ENCODE measurements around the gene COQ8A.

The COQ8A gene

DNA sequence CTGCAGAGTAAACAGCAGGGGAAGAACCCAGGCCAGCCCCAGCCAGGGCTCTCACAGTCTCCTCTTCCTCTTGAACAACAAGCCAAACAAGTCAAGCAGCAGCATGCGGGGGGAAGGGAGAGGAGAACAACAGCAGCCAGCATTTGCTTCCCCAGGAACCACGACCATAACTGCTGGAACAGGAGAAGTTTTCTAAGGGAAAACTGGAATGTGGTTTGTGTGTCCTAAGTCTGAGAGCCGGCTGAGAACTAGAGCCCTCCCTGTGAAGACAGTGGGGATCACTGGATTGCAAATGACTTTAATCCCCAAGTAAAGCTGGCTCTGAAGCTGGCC is 48.2 kb downstream of the COQ8A start:
- H3K4me3 ChIP-seq (ENCODE audit: low read depth, low read length), result no peak overlapping the region
- TF ChIP-seq, protein P1, sequence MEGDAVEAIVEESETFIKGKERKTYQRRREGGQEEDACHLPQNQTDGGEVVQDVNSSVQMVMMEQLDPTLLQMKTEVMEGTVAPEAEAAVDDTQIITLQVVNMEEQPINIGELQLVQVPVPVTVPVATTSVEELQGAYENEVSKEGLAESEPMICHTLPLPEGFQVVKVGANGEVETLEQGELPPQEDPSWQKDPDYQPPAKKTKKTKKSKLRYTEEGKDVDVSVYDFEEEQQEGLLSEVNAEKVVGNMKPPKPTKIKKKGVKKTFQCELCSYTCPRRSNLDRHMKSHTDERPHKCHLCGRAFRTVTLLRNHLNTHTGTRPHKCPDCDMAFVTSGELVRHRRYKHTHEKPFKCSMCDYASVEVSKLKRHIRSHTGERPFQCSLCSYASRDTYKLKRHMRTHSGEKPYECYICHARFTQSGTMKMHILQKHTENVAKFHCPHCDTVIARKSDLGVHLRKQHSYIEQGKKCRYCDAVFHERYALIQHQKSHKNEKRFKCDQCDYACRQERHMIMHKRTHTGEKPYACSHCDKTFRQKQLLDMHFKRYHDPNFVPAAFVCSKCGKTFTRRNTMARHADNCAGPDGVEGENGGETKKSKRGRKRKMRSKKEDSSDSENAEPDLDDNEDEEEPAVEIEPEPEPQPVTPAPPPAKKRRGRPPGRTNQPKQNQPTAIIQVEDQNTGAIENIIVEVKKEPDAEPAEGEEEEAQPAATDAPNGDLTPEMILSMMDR (IDR thresholded peaks at IDR 0.05; ENCODE audit: borderline replicate concordance, insufficient read depth, low read depth, low read length), result no peak

DNA sequence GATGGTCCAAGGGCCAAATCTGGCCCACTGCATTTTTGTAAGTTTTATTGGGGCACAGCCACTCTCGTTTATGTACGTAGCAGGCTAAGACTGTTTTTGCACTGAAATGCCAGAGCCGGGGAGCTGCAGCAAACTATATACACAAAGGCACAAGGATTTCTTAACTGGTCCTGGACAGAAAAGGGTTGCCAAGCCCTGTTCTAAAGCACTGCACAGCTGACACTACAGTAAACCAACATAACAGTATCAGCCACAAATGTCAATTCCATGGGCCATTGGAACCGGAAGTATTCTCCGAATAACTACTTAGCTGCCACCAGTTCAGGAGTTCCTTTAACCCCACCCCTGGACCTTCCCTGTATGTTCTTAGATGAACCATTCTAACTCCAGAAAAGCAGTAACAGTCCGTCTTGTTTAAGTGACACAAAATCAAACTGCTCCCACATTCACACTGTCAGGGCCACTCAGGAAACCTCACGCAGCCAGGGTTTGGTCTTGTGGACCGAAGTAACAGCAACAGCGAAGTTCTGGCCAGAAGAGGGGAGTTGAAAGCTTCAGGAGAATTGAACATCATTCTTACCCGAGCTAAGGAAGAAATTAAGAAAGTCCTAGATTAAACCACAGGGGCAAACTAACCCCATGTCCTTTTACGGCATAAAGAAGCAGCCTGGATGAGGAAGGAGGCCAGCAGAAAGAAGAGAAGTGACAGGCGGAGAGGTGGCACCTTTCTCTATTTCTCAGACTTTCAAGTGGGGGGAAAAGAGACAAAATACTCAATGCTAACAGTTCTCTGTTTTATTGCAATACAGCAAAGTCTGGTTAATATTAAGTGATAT is 49.2 kb downstream of the COQ8A start:
- TF ChIP-seq, protein P1 (IDR thresholded peaks at IDR 0.05; ENCODE audit: borderline replicate concordance, insufficient read depth, low read depth, low read length), result no peak
- no peak overlapping the region for H3K4me3 ChIP-seq (ENCODE audit: low read depth, low read length)

DNA sequence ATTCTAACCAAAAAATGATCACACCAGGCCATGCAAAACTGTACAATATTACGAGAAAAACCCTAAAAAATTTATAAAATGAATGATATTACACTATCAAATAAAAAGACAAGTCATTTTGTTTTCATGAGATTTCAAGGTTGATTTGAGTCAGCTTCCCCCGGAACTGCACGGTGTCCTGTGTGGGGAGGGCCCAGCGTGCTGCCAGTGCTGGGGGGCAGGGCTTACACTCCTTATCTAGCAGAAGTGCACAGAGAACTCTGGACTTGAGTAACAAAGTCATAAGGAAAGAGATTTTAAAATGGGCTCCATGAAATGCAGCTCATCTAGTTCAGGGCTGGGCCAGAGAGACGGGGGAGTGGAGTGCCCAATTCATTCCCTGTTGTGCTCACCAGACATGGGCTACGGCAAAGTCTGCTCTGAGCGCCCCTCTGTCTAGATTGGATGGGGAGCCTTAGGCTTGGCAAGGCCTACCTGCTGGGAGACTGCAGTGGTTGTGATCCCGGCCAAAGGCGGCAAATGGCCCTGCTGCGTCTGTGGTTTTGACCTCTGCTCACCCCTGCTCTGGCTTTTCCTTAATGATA is 50.1 kb downstream of the COQ8A start:
- TF ChIP-seq, protein P1 (IDR thresholded peaks at IDR 0.05; ENCODE audit: borderline replicate concordance, insufficient read depth, low read depth, low read length), result no peak
- H3K4me3 ChIP-seq (ENCODE audit: low read depth, low read length), result no peak overlapping the region

DNA sequence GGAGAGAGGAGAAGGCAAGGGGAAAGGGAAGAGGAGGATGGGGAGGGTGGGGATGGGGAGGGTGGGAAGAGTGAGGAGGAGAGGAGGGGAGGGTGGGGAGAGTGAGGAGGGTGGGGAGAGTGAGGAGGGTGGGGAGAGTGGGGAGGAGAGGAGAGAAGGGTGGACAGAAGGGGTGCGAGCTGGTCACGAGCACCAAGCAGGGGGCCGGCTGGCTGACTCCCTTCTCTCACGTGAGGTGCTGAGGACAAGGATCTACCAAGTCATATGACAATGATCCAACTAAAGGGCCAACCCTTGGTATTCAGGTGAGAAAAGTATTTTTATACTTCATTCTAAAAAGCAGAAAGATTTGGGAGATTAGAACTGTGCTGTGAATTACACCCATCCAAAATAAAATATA is 51.8 kb downstream of the COQ8A start:
- TF ChIP-seq, protein P1 (IDR thresholded peaks at IDR 0.05; ENCODE audit: borderline replicate concordance, insufficient read depth, low read depth, low read length), result no peak
- H3K4me3 ChIP-seq (ENCODE audit: low read depth, low read length), result no peak overlapping the region

DNA sequence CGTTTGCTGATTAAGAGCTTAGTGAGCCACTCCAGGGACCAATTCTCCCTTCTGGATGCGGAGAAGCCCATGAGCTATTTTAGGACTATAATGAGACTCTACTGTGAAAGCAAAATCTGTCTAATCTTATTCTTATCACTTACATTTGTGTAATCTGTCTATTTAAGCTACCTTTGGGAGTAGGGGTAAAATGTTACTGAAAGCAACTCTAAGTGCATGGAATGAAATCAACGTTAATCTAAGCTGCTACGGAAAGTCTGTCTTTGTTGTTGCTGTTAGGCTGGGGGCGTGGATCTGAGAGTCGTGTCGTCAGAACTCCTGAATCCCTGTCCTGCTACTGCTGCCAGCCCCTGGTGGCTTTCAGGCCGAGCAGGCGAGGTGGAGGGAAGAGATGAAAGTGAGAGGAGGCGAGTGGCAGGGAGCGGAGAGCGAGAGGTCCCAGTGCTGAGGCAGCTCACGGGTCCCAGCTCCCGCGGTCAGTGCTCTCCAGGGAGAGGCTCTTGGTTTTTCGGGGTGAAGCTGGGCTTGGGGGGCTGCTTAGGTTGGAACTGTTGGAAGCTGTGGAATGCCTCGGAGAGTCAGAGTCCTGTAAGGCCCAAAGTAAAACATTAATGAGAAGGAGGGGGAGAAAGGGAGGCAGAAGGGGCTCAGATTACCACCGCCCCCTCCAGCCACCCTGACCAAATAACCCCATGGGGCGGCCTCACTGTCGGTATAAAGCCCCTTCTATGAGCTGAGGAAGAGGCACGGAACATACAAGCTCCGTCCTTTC is 53.9 kb downstream of the COQ8A start:
- TF ChIP-seq, protein P1 (IDR thresholded peaks at IDR 0.05; ENCODE audit: borderline replicate concordance, insufficient read depth, low read depth, low read length), result no peak
- H3K4me3 ChIP-seq (ENCODE audit: low read depth, low read length), result no peak overlapping the region

DNA sequence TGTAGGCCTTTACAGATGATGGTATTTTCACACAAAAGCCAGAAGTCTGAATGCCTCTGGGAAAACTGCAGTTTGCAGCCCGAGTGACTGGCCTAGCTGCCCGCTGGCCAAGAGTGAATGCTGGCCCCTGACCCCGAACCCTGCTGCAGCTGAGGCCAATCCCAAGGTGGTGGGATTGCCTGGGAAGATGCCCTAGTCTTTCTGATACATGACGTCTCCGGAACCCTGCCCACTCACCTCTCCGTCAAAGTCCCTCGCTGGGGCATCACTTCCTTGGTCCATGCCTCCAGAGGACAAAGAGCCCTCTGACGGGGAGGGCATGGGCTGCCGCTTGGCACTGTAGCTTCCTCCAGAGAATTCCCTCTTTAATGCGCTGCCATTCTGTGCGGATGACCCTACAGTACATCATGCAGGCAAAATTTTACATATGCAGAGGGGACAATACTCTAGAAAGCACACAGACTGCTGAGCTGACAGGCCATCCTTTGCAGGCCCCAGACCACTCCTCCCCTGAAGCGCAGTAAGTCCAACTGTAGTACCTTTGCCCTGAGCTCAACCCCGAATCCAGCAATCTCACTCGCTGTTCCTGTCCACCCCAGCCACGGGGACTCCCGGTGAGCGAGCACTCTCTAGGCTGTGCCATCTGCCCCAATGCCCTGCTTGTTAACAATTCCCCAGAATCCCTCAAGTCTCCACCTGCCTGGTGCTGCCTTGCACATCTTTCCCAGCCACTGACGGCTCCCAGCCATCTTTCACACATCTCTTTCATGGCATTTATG is 54.7 kb downstream of the COQ8A start:
- H3K4me3 ChIP-seq (ENCODE audit: low read depth, low read length), result no peak overlapping the region
- TF ChIP-seq, protein P1 (IDR thresholded peaks at IDR 0.05; ENCODE audit: borderline replicate concordance, insufficient read depth, low read depth, low read length), result no peak
